ENCODE measurements around the gene FIS1.

The FIS1 gene

GRCh38 chr7:101197991-101198390 is 46.9 kb downstream of the FIS1 start:
- ATAC-seq = no peak
- TF ChIP-seq, protein P1, sequence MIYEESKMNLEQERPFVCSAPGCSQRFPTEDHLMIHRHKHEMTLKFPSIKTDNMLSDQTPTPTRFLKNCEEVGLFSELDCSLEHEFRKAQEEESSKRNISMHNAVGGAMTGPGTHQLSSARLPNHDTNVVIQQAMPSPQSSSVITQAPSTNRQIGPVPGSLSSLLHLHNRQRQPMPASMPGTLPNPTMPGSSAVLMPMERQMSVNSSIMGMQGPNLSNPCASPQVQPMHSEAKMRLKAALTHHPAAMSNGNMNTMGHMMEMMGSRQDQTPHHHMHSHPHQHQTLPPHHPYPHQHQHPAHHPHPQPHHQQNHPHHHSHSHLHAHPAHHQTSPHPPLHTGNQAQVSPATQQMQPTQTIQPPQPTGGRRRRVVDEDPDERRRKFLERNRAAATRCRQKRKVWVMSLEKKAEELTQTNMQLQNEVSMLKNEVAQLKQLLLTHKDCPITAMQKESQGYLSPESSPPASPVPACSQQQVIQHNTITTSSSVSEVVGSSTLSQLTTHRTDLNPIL (CRISPR knock-in tag; IDR thresholded peaks at IDR 0.05; ENCODE audit: low read depth) = no peak
- TF ChIP-seq, protein P2, sequence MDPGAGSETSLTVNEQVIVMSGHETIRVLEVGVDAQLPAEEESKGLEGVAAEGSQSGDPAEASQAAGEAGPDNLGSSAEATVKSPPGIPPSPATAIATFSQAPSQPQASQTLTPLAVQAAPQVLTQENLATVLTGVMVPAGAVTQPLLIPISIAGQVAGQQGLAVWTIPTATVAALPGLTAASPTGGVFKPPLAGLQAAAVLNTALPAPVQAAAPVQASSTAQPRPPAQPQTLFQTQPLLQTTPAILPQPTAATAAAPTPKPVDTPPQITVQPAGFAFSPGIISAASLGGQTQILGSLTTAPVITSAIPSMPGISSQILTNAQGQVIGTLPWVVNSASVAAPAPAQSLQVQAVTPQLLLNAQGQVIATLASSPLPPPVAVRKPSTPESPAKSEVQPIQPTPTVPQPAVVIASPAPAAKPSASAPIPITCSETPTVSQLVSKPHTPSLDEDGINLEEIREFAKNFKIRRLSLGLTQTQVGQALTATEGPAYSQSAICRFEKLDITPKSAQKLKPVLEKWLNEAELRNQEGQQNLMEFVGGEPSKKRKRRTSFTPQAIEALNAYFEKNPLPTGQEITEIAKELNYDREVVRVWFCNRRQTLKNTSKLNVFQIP (CRISPR knock-in tag; IDR thresholded peaks at IDR 0.05; ENCODE audit: borderline replicate concordance, low read depth) = no peak
- TF ChIP-seq BACH2 (CRISPR knock-in tag; IDR thresholded peaks at IDR 0.05; ENCODE audit: borderline replicate concordance) = no peak
- no peak for TF ChIP-seq RARB (CRISPR knock-in tag; IDR thresholded peaks at IDR 0.05)
- no peak for TF ChIP-seq SNAI2 (CRISPR knock-in tag; IDR thresholded peaks at IDR 0.05)
- TF ChIP-seq, protein P3, sequence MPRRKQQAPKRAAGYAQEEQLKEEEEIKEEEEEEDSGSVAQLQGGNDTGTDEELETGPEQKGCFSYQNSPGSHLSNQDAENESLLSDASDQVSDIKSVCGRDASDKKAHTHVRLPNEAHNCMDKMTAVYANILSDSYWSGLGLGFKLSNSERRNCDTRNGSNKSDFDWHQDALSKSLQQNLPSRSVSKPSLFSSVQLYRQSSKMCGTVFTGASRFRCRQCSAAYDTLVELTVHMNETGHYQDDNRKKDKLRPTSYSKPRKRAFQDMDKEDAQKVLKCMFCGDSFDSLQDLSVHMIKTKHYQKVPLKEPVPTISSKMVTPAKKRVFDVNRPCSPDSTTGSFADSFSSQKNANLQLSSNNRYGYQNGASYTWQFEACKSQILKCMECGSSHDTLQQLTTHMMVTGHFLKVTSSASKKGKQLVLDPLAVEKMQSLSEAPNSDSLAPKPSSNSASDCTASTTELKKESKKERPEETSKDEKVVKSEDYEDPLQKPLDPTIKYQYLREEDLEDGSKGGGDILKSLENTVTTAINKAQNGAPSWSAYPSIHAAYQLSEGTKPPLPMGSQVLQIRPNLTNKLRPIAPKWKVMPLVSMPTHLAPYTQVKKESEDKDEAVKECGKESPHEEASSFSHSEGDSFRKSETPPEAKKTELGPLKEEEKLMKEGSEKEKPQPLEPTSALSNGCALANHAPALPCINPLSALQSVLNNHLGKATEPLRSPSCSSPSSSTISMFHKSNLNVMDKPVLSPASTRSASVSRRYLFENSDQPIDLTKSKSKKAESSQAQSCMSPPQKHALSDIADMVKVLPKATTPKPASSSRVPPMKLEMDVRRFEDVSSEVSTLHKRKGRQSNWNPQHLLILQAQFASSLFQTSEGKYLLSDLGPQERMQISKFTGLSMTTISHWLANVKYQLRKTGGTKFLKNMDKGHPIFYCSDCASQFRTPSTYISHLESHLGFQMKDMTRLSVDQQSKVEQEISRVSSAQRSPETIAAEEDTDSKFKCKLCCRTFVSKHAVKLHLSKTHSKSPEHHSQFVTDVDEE (CRISPR knock-in tag; IDR thresholded peaks at IDR 0.05) = no peak
- no peak for TF ChIP-seq ZNF8 (CRISPR knock-in tag; IDR thresholded peaks at IDR 0.05)
- TF ChIP-seq ESRRG (CRISPR knock-in tag; IDR thresholded peaks at IDR 0.05) = no peak
- TF ChIP-seq ARNTL (CRISPR knock-in tag; IDR thresholded peaks at IDR 0.05; ENCODE audit: borderline replicate concordance, low read depth) = no peak
- TF ChIP-seq, protein P4, sequence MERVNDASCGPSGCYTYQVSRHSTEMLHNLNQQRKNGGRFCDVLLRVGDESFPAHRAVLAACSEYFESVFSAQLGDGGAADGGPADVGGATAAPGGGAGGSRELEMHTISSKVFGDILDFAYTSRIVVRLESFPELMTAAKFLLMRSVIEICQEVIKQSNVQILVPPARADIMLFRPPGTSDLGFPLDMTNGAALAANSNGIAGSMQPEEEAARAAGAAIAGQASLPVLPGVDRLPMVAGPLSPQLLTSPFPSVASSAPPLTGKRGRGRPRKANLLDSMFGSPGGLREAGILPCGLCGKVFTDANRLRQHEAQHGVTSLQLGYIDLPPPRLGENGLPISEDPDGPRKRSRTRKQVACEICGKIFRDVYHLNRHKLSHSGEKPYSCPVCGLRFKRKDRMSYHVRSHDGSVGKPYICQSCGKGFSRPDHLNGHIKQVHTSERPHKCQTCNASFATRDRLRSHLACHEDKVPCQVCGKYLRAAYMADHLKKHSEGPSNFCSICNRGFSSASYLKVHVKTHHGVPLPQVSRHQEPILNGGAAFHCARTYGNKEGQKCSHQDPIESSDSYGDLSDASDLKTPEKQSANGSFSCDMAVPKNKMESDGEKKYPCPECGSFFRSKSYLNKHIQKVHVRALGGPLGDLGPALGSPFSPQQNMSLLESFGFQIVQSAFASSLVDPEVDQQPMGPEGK (CRISPR knock-in tag; IDR thresholded peaks at IDR 0.05; ENCODE audit: borderline replicate concordance) = no peak
- TF ChIP-seq, protein P5, sequence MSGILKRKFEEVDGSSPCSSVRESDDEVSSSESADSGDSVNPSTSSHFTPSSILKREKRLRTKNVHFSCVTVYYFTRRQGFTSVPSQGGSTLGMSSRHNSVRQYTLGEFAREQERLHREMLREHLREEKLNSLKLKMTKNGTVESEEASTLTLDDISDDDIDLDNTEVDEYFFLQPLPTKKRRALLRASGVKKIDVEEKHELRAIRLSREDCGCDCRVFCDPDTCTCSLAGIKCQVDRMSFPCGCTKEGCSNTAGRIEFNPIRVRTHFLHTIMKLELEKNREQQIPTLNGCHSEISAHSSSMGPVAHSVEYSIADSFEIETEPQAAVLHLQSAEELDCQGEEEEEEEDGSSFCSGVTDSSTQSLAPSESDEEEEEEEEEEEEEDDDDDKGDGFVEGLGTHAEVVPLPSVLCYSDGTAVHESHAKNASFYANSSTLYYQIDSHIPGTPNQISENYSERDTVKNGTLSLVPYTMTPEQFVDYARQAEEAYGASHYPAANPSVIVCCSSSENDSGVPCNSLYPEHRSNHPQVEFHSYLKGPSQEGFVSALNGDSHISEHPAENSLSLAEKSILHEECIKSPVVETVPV (CRISPR knock-in tag; IDR thresholded peaks at IDR 0.05) = no peak

DNA sequence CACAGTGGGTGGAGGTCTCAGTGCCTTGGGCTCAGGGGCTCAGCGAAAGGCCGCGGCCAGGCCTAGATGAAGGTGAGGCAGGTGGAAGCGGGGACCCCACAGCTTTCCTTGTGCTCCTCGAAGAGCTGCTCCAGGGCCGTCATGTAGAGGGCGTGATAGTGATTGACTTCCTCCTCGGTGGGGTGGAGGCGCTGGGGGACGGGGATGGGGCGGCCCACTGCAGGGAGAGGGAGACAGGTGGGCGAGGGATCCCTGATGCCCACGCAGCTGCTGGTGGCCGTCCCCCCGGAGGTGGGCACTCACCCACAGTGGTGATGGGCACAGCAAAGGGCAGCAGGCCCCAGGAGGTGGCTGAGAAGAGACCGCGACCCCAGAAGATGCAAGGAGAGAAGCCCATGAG is 49.0 kb downstream of the FIS1 start:
- TF ChIP-seq, protein P4 (CRISPR knock-in tag; IDR thresholded peaks at IDR 0.05; ENCODE audit: borderline replicate concordance) = no peak
- TF ChIP-seq, protein P5 (CRISPR knock-in tag; IDR thresholded peaks at IDR 0.05) = no peak
- TF ChIP-seq ZNF70 (CRISPR knock-in tag; IDR thresholded peaks at IDR 0.05) (no peak), TCF4 (CRISPR knock-in tag; IDR thresholded peaks at IDR 0.05; ENCODE audit: borderline replicate concordance) (no peak), TOX (CRISPR knock-in tag; IDR thresholded peaks at IDR 0.05; ENCODE audit: borderline replicate concordance) (no peak), RARB (CRISPR knock-in tag; IDR thresholded peaks at IDR 0.05) (no peak), ZC3H10 (CRISPR knock-in tag; IDR thresholded peaks at IDR 0.05) (no peak), ZNF565 (CRISPR knock-in tag; conservative IDR thresholded peaks at IDR 0.05; ENCODE audit: low read depth) (no peak)
- ATAC-seq = no peak
